IPS-18c (cell line): ENCODE data around the gene ADIPOR2.
A peak's percentile ranks its signal among the peaks of the same experiment; 100 is the strongest.

ENCODE experiments used
- H3K4me3 ChIP-seq: 2 replicates; pipeline ENCODE4 v1.7.0; 2013; ENCODE audit warnings: low read depth, mild to moderate bottlenecking, low read length, moderate library complexity; ENCODE audit not compliant: insufficient read depth
- H3K9me3 ChIP-seq: one replicate; pipeline ENCODE4 v1.6.1; 2013; ENCODE audit warnings: mild to moderate bottlenecking, low read length, moderate library complexity; ENCODE audit not compliant: control insufficient read depth, insufficient read depth

ADIPOR2 gene

GRCh38 chr12:1661553-1662335, 29.1 kb upstream of the ADIPOR2 start:
- no peaks in the 10 kb centered on the region for H3K9me3 ChIP-seq
- H3K4me3 ChIP-seq = peak overlapping the region; percentile 72

DNA sequence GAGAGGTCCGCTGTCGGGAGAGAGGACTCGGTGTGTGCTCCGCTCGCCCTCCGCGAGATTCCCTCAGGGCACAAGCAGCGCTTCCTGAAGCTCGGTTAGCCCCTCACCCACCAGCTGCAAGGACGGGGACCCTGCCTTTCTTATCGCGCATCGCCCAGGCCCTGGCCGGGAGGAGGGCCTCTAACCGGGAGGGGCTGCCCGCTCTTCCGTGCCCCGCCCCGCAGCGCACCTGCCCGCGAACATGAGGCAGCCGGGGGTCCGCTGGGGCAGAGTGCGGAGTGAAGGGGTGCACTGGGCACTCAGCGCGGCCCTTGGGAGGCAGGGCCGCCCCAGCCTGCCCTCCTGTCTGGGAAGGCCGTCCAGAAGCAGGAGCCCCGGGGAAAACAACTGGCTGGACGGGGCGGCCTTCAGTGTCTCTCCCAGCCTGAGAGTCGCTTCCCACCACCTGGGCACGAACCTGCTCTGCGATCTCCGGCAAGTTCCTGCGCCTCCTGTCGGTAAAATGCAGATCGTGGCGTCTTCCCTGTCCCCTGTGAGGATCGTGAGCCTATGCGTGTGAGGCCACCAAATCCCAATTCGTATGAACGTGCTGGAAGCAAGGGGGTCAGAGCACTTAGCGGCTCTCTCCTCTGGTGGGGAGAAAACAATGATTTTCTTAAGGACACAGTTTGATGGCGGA, 28.0 kb upstream of the ADIPOR2 start:
- peak overlapping the region; percentile 58 for H3K4me3 ChIP-seq
- no peaks in the 10 kb centered on the region for H3K9me3 ChIP-seq

DNA sequence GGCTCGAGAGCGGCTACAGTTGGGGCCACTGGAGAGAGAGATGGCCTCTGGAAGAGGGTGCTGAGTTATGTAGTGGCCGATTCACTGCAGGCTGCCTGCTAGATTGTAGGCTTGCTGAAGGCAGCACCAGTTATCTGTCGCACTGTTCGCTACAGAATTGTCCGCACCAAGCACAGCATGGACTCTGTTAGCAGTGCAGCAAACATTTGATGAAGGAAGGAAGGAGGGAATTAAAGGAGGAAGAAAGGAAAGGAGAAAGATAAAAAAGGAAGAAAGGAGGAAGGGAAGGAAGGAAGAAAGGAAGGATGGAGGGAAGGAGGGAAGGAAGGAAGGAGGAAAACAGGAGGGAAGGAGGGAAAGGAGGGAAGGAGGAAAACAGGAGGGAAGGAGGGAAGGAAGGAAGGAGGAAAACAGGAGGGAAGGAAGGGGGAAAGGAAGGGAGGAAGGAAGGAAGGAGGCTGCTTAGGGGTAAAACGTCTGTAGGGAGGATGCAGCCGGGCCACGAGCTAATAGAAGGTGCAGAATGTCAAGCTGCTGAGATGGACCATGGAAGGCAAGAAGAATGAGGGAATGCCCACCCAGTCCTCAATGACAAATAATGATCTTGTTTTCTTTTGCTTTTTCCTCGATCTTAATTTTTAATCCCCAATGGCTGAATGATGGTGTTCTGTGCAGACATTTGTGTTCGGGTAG, 27.3 kb upstream of the ADIPOR2 start:
- Histone ChIP-seq H3K4me3 (no peak overlapping the region; the same call in 1 of the 2 replicates), H3K9me3 (no peaks in the 10 kb centered on the region)

GRCh38 chr12:1665366-1665765, 25.5 kb upstream of the ADIPOR2 start:
- no peak overlapping the region for H3K4me3 ChIP-seq

DNA sequence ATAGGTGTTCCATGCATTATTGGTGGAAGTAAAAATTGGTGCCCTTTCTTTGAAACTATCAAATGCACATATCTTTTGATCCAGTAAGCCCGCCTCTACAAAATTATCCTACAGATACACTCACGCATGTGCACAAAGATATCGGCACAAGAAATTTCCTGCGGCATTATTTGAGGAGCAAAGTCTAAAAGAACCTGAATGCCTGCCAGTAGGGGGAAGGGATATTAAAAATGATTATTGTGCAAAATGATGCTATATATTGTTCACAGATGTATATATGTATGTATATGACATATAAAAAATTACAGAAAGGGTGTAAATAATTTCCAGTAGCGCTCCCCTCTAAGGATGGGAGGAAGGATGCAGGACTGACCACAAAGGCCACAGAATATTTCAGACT, 24.7 kb upstream of the ADIPOR2 start:
- H3K9me3 ChIP-seq = no peaks in the 10 kb centered on the region
- no peak overlapping the region for H3K4me3 ChIP-seq

More at GRCh38 chr12:1665366-1665765, 25.5 kb upstream of the ADIPOR2 start:
- no peaks in the 10 kb centered on the region for H3K9me3 ChIP-seq

GRCh38 chr12:1666685-1667162, 24.1 kb upstream of the ADIPOR2 start:
- no peaks in the 10 kb centered on the region for H3K9me3 ChIP-seq
- H3K4me3 ChIP-seq = no peak overlapping the region

DNA sequence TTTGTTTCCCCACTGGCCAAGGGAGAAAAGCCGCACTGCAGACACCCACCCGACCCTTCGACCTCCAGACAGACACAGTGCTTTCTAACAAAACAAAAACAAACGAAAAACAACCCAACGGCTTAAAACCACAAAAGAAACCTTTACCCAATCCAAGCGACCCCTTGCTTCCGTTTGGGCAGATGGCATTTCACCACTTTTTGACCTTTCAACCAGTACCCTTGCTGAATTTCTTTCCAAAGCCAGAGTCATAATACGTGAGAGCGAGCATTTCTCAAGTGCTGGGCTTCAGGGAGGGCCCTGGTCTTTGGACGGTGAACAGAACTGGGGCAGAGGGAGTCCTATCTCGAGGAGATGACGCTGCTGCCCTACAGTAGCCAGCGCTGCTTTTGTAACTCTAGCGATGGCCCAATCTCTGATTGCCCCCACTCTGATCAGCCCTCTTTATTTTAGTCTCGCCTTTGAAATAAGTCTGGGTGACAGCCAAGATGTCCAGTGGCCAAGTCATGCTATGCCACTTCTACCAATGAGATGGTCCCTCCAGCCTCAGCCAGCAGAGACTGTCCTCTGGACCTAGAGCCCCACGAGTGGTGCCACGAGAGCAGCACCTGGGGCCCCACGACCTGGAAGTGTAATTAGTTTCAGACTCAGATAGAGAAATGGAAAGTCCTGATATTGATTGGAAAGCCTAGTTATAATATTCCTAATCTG, 21.9 kb upstream of the ADIPOR2 start:
- Histone ChIP-seq H3K4me3 (no peak overlapping the region), H3K9me3 (no peaks in the 10 kb centered on the region)

DNA sequence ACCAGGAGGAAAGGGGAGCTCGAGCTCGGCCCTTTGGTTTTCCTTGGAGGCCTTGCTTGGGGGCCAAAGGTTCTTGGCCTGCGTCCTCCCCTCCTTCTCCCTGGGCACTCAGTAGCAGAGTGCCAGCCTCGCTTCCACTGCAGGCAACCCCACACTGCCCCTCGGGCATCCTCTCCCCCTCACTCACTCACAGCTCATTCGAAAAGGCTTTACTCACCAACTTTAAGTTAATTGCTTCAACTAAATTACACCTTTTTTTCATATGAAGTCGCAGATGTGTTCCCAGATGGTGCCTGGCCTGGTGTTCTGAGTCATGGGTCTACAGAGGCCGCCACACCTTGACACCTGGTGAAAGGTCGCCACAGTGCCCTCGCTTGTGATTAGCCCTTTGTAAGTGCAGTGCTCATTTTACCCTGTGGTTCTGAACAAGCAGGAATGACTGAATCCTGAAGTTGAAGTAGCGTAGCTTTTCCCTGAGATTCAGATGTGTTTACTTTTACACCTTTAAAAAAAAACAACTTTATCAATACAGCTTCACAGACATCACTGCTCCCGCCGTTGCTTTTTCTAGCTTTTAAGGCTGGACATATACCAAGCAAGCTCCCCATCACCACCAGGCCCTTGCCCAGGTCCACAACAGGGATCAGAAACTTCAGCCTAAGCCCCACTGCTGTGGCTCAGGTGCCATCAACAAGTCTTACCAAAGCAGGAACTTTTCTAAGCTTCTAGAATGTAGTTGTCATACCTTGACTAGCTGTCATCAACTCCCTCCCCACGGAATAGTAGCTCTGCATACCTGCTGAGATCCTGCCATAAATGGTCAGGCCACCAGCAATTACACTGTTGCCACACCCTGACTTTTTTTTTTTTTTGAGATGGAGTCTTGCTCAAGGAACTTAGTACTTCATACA, 20.3 kb upstream of the ADIPOR2 start:
- H3K9me3 ChIP-seq = no peaks in the 10 kb centered on the region
- no peak overlapping the region for H3K4me3 ChIP-seq

GRCh38 chr12:1676043-1676442, 14.8 kb upstream of the ADIPOR2 start:
- Histone ChIP-seq H3K4me3 (no peak overlapping the region), H3K9me3 (no peaks in the 10 kb centered on the region)

- Histone ChIP-seq H3K9me3 (no peaks in the 10 kb centered on the region), H3K4me3 (no peak overlapping the region)
Observed at GRCh38 chr12:1680804-1681492, 9.9 kb upstream of the ADIPOR2 start.

DNA sequence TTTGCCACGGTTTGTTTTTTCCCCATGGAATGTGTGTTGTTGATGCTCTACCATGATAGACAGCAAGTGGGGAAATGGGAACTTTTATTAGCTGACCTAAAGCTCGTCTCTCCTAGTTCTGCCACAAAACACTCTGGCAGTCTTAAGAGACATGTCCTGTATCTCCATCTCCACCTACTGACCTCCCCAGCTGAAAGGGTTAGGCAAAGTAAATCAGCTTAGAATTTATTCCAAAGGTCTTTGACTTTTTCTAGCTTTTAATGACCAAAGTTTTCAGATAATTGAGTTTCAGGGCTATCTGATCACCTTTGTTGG, 9.4 kb upstream of the ADIPOR2 start:
- Histone ChIP-seq H3K4me3 (no peak overlapping the region), H3K9me3 (no peaks in the 10 kb centered on the region)

- Histone ChIP-seq H3K4me3 (no peak overlapping the region), H3K9me3 (no peaks in the 10 kb centered on the region)
Observed at GRCh38 chr12:1688086-1688710, 2.7 kb upstream of the ADIPOR2 start.

GRCh38 chr12:1691123-1692007, 495 bp downstream of the ADIPOR2 start:
- no peaks in the 10 kb centered on the region for H3K9me3 ChIP-seq
- peak overlapping the region; percentile 84 for H3K4me3 ChIP-seq

- peak overlapping the region; percentile 84; the same call in 1 of the 2 replicates for H3K4me3 ChIP-seq
- no peaks in the 10 kb centered on the region for H3K9me3 ChIP-seq
Observed at GRCh38 chr12:1692226-1692625, 1.4 kb downstream of the ADIPOR2 start.
